PC-9 (cell line): ENCODE results near the gene CDK17.

Source experiments
- CTCF ChIP-seq: fragments of 200-600 bp; sonication (generic); conservative IDR thresholded peaks from 2 replicates; pipeline ENCODE4 v1.6.1; 2017; ENCODE audit warnings: mixed run types, antibody characterized with exemption, mild to moderate bottlenecking, moderate library complexity
- EZH2 ChIP-seq: fragments of 200-600 bp; sonication (generic); IDR thresholded peaks from 2 replicates; pipeline ENCODE4 v1.8.0; 2017; ENCODE audit warnings: antibody characterized with exemption, low read depth

GRCh38 chr12:96399919-96400630 lies at the start of gene CDK17:
- TF ChIP-seq CTCF = no peak
- no peak for TF ChIP-seq EZH2
